HG03378 (cell line): Measurements from ENCODE around the gene SENP7.
"Not testable (repeated sequence)": the region's sequence is repeated elsewhere in the genome, so short reads cannot be mapped to it uniquely, and the experiment has no call there.

Experiments used
- ATAC-seq: cut with Tn5 transposase; IDR thresholded peaks from one replicate; pipeline ENCODE4 v1.9.1; 2021; ENCODE audit warnings: mild to moderate bottlenecking, moderate library complexity; ENCODE audit not compliant: unreplicated experiment

The SENP7 gene

DNA sequence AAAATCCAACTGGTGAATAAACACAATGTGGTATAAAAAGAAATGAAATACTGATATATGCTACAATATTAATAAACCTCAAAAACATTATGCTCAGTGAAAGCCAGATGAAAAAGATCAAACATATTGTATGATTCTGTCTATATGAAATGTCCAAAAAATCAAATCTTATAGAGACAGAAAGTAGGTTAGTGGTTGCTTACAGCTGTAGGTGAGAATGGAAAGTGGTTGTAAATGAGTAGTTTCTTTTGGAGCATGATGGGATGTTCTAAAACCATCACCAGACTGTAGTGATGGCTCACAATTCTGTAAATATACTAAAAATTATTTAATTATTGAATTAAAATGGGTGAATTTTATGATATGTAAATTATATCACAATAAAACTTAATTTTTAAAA is 58.4 kb downstream of the SENP7 start:
- ATAC-seq, result no peak

DNA sequence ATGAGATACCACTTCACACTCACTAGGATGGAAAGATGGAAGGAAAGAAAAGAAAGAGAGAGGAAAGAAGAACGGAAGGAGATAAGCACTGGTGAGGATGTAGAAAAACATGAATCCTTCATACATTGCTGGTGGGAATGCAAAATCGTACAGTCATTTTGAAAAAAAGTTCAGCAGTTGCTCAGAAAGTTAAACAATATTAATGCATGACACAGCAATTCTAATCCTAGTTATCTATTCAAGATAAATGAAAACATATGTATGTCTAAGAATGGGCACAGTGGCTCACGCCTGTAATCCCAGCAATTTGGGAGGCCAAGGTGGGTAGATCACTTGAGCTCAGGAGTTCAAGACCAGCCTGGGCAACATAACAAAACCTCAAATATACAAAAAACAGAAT is 59.1 kb downstream of the SENP7 start:
- no peak for ATAC-seq

DNA sequence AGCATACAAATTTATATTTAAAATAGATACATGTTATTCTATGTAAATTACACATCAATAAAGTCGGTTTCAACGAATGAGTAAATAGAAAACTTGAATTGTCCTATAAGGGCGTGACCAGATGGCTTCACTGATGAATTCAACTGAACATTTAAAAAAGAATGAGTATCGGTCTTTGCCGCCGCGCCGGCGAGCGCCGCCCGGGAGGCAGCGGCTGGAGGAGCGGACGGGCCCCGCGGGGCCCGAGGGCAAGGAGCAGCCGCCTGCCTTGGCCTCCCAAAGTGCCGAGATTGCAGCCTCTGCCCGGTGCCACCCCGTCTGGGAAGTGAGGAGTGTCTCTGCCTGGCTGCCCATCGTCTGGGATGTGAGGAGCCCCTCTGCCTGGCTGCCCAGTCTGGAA is 74.4 kb downstream of the SENP7 start:
- not testable (repeated sequence) for ATAC-seq

DNA sequence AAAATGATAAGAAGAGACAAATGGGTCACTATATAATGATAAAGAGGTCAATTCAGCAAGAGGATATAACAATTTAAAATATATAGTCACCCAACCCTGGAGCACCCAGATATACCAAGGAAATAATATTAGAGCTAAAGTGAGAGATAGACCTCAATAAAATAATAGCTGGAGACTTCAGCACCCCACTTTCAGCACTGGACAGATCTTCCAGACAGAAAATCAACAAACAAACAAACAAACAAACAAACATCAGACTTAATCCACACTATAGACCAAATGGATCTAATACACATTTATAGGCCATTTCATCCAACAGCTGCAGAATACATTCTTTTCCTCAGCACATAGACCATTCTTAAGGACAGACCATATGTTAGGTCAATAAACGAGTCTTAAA is 79.4 kb downstream of the SENP7 start:
- no peak for ATAC-seq

DNA sequence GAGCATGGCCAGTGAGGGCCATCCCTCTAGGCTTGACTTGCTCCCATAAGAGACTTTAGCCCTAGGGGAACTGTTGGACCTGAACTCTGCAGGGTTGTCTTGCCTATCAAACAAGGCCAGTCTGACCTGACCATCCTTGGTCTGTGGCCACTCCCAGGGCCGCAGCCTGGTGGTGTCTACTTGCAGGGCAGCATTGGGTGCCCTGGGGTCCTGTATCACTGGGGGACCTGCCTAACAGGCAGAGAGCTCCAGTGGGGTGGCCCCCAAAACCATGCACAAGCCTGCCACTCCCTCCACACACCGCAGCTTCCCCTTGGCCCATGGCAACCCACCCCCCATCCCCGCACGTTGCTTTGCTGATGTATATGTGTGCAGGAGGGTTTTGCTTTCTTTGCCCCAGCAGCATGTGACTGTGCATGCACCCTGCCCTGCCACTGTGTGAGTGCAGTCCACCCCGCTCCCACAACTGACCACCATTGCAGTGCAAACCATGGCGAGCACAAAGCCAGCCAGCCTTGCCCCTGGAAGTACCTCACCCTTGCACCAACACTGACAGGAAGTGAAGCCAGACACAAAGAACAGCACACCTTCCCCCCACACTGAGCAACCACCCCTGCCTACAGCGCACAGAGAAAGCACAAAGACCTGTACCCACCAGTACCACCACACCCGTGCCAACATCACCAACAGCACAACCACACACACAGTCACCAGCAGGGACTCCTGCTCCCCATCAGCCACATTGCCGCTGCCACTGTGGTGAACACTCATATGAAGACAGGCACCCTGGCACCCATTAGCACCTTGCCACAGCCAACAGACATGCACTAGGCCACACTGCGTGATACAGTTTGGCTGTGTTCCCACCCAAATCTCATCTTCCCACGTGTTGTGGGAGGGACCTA is 88.8 kb downstream of the SENP7 start:
- ATAC-seq, result no peak

DNA sequence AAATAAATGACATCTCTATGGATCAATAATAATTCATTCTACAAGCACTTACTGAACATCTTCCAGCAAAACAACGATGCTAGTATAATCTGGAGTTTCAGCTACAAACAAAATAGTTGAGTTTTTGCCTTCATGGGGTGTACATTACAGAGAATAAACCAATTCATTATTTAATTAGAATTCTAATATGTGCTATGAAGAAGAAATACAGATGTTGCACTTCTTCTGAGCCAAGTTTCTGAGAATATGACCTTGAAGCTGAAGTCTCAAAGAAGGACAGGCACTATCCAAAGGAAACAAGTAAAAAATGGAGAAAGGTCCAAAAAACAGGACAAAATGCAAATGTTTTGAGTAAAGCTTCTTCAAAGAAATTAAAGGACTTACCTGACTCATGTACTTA is 94.2 kb downstream of the SENP7 start:
- ATAC-seq, result no peak

DNA sequence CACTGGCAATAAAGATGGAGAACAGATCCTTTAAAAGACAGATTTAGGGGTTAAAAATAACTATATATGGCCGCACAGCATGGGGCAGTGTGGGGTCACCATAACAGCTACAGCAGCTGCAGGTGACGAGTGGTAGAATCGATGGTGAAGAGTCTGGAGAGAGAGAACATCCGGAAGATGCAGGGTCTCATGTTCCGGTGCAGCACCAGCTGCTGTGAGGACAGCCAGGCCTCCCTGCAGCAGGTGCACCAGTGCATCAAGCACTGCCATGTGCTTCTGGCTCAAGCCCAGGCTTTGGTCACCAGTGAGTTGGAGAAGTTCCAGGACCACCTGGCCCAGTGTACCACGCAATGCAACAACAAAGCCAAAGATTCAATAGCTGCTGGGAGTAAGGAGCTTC is 98.9 kb downstream of the SENP7 start:
- ATAC-seq, result no peak

DNA sequence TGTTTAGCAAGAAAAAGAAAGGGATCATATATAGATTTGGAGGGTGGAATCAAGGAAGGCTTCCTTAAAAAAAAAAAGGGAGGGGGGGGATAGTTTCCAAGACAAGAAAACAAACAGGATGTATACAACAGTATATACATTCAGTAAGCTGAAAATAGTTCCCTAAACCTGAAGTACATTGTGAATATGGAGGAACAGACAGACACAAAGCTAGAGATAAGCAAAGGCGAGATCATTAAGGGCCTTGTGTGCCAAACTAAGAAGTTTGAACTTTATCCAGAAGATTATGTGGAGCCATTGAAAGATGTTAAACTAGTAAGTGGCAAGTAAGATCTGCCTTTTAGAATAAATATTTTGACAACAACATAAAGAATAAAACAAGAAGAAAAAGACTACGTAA is 99.4 kb downstream of the SENP7 start:
- no peak for ATAC-seq

DNA sequence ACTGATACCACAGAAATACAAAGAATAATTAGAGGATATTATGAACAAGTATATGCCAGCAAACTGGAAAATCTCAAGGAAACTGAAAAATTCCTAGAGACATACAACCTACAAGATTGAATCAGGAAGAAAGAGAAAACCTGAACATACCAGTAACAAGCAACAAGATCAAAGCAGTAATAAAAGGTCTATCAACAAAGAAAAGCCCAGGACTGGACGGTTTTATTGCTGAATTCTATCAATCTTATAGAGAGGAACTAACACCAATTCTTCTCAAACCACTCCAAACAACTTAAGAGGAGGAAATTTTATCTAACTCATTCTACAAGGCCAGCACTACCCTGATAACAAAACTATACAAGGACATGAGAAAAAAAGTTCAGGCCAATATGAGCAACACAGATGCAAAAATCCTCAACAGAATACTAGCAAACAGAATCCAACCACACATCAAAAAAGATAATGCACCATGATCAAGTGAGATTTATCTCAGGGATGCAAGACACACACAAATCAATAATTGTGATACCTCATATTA is 121.5 kb downstream of the SENP7 start:
- no peak for ATAC-seq

DNA sequence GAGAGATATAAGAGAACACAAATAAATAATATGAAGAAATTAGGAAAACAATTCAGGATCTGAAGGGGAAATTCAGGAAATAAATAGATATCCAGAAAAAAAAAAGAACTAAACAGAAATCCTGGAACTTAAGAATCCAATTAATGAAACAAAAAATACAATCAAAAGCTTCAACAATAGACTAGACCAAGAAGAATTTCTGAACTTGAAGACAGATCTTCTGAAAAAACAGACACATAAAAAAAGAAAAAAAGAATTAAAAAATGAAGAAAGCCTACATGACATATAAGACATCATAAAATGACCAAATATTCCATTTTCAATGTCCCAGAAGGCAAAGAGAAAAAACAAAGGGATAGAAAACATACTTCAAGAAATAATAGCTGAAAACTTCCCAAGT is 124.3 kb downstream of the SENP7 start:
- no peak for ATAC-seq

DNA sequence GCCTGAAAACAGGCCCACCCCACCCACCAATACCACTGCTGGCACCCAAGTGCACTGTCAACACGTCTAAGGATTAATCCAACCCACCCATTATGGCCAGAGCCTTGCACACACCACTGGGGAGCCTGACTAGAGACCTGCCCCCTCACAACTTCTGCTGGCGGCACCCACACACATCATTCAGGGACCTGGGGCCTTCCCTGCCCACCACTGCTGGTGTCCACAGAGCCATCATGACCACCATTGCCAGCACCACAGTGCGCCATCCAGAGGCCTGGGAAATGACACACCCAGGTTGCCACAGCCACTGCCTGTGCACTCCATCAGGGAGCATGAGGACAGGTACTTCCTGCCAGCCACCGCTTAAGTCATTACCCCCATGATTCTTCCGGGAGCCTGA is 125.7 kb downstream of the SENP7 start:
- no peak for ATAC-seq

DNA sequence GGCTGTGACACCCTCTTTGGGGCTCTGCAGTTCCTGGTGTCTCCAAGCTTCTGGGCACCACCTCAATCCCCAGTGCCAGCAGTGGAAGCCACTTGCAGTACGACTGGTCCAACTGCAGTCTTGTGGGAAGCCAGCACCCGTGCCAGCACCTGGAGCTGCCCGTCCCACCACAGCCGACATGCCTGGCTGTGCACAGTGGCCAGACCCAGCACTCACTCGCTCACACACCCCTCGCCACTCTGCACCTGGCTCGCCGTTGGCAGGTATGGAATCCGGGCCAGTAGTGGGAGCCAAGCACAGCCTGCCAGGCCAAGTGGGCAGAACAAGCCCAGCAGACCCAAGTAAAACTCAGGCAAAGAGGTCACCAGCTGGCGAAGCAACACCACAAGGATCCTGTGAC is 128.6 kb downstream of the SENP7 start:
- no peak for ATAC-seq

DNA sequence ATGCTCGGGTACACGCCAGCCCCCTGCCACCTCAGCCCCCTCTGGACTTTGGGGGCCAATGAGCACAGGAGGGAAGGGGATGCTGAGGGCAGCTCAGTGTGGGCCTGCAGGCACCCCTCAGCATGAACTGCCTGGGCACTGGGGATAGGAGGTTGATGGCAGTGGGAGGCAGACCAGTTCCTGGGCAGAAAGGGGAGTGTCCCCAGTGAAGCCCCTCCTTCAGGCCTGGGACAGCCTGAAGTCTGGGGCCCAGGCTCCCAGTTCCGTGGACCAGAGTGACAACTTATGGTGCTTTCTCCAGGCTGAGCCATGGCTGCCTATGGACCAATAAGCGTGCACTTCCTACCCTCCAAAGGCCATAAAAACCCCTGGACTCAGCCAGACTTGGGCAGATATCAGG is 129.4 kb downstream of the SENP7 start:
- ATAC-seq, result no peak

DNA sequence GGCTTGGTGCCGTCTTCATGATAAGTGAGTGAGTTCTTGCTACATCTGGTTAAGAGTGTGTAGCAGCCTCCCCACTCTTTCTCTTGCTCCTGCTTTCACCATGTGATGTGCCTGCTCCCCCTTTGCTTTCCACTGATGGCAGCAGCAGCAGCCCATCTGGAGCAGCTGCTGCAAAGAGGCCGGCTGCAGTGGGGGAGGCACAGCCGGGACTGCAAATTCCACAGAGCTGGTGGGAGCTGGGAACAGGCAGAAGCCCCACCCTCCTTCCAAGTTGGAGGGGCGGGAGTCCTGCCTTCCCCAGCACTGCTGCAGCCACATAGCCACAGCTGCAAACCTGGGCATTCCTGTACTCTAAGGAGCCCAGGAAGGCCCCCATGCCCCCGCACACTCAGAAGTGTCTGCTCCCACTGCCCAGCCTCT is 129.8 kb downstream of the SENP7 start:
- no peak for ATAC-seq

DNA sequence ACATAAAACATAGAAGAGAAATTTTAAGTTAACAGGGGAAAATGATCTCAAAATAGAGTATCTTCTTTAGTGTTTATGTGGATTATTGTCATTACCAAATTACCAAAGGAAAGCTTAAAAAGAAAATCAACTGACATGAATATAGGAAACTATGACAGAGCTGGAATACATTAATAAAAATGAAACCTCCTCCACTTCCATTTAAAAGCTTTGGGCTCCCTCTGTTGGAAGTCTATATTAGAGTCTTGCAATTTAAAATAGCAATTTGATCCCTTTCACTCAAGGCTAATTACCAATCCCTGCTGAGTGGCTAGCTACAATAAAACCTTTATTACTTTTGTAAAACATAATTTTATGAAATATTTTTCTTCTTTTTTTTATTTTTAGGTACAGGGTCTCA is 131.2 kb downstream of the SENP7 start:
- no peak for ATAC-seq

DNA sequence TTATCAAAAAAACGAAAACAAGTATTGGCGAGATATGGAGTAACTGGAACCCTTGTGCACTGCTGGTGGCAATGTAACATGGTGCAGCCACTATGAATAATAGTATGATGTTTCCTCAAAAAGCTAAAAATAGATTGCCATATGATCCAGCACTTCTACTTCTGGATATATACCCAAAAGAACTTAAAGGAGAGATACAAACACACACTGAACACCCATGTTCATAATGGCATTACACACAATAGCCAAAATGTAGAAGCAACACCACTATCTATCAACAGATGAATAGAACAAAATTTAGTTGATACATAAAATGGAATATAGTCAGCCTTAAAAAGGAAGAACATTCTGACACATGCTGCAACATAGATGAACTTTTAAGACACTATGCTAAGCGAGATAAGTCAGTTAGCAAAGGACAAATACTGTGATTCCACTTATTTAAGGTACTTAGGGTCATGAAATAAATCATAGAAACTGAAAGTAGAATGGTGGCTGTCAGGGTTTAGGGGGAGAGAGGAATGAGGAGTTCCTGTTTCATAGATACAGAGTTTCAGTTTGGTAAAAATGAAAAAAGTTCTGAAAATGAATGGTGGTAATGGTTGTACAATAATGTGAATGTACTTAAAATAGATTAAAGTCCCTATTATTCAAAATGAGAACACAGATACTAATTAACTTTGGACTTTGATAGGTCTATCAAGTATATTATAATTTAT is 133.2 kb downstream of the SENP7 start:
- ATAC-seq, result peak; percentile 96

DNA sequence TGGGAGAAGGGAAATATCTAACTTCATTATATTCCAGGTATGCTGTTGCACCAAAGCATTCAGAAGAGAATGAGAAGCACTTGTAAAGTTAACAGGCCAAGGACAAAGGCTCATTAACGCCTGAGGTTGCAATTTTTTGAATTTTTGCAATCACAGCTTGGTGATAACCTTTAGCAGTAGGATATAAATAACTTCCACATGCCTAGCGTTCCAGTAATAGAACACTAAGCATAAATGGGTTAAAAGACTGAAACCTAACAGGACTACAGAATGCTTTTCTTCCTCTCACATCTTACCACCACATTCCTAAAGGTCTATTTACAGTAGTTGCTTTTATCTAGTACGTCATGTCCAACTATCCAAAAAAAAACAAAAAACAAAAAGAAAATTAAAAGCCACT is 135.2 kb downstream of the SENP7 start:
- ATAC-seq, result no peak

DNA sequence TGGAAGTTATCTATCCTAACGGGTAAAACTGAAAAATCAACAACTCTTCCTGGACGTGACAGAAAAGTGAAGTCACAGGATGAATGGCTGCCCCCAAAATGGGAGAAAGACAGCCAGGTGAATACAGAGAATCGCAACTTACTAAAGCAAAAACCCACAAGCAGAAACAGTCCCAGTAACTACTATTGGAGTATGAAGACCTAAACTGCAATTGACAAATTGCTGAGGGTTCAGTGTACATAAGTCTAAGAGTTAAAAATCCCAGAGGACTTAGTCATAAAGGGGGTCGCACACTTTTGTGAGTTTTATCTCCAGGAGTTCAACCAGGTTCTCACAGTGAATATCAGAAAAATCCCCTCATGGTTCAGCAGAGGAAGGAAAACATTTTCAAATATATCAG is 135.8 kb downstream of the SENP7 start:
- ATAC-seq, result no peak

DNA sequence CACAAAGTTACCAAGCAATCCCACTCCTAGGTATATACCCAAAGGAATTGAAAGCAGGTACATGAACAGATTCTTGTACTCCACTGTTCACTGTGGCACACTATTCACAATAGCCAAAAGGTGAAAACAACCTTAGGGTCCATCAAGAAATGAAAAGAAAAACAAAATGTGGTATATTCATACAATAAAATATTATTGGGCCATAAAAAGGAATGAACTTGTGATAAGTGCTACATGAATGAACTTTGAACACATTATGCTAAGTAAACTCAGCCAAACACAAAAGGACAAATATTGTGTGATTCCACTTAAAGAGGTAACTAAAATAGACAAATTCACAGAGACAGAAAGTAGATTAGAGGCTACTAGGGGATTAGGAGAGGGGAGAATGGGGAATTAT is 137.4 kb downstream of the SENP7 start:
- no peak for ATAC-seq

DNA sequence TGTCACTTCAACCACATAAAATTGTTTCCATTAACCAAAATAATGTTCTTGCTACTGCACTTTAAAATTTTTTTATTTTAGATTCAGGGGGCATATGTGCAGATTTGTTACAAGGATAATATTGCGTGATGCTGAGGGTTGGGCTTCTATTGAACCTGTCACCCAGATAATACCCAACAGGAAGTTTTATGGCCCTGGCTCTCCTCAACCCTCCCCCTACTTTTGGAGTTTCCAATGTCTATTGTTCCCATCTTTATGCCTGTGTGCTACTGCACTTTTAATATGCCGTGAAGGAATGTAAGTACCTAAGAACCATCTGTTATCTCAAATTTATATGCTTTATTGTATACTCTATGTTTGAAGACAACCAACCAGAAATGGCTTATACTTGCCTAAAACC is 150.6 kb downstream of the SENP7 start:
- no peak for ATAC-seq

DNA sequence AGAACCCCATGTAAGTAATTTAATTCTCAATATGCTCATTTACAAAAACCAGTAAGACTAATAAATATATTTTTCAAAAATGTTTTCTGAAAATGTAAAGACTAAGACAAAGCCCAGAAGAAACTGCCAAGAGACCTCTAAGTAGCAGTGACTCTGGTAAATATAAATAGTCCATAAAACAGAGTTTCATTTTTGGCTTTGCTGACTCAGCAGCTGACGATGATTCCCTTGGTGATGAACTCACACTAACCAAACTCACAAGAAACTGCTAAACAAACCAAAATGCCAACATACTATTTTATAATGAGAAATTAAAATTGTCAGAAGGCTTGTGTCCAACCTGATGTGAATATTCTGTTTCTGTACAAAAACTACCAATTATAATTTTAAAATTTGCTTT is 161.2 kb downstream of the SENP7 start:
- ATAC-seq, result no peak

DNA sequence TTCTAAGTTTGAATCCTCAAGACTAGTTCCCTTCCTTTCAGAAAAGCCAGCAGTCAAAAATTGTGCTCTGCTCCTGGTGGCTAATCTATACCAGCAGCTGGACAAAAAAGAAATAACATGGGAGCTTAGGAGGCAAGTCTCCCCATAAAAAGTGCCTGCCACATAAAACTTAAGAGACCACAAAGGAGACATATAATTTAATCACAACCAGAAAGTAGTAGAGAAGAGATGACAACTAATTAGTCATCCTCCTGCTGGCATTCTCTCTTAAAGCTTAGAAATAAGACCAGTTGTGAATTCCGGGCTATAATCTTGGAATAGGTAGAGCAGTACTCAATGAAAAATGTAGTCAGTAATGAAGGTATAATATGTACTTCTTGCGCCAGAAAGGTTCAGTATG is 172.4 kb downstream of the SENP7 start:
- no peak for ATAC-seq
